ENCODE results near the gene HPN. TPM values are rescaled to one million over a fixed set of nuclear protein-coding genes. Genes with fewer than 3 reads are reported as not detected.

The HPN gene
- total and polyA plus RNA-seq, 10 of the 15 experiments (the other 5 are each of a cell fraction or from before 2014, with no cell fraction given) = 0.21 to 0.35 TPM; not detected in 8

DNA sequence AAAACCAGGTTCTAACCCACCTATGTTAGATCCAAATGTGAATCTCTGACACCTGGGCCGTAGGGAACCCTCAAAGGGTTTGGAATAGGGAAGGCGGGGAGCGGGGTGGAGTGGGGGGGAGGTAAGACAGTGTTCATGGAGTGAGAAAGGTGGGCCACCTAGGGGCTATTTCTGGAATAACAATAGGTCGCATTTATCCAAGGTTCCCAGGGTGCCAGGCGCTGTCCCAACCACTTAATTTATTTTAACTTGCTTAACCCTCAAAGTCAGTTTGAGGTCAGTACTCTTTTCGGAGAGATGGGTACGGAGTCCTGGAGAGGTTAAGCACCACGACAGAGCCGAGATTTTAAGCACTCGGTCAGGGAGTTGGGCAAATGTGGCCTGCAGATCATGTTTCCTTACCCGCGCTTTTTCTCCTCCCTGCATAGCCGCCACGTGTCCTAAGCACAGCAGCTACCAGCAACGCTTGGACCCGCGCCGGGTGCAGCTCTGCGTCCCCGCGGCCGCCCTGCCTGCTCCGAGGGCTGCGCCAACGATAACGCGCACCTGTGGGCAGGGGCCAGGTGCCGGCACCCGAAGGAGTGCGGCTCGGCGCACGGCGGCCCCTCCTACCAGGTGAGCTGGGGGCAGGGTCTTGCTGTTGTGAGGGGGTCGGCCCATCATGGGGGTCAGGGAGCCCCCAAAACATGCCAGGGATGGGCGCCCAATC, 49.1 kb downstream of the HPN start (continued):
- TF ChIP-seq, protein P1, sequence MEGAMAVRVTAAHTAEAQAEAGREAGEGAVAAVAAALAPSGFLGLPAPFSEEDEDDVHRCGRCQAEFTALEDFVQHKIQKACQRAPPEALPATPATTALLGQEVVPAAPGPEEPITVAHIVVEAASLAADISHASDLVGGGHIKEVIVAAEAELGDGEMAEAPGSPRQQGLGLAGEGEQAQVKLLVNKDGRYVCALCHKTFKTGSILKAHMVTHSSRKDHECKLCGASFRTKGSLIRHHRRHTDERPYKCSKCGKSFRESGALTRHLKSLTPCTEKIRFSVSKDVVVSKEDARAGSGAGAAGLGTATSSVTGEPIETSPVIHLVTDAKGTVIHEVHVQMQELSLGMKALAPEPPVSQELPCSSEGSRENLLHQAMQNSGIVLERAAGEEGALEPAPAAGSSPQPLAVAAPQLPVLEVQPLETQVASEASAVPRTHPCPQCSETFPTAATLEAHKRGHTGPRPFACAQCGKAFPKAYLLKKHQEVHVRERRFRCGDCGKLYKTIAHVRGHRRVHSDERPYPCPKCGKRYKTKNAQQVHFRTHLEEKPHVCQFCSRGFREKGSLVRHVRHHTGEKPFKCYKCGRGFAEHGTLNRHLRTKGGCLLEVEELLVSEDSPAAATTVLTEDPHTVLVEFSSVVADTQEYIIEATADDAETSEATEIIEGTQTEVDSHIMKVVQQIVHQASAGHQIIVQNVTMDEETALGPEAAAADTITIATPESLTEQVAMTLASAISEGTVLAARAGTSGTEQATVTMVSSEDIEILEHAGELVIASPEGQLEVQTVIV (IDR thresholded peaks at IDR 0.05; ENCODE audit: borderline replicate concordance, partially characterized antibody) = no peak
- TF ChIP-seq TAF1 (IDR thresholded peaks at IDR 0.05; ENCODE audit: borderline replicate concordance, low read depth, low read length) (no peak), PAX8 (IDR thresholded peaks at IDR 0.05) (no peak), KAT2A (conservative IDR thresholded peaks at IDR 0.05; ENCODE audit: control insufficient read depth, low read depth, low read length) (no peak), CHD2 (IDR thresholded peaks at IDR 0.05; ENCODE audit: borderline replicate concordance, low read depth, low read length) (no peak), KDM1A (IDR thresholded peaks at IDR 0.05; ENCODE audit: borderline replicate concordance) (no peak)
- TF ChIP-seq, protein P2, sequence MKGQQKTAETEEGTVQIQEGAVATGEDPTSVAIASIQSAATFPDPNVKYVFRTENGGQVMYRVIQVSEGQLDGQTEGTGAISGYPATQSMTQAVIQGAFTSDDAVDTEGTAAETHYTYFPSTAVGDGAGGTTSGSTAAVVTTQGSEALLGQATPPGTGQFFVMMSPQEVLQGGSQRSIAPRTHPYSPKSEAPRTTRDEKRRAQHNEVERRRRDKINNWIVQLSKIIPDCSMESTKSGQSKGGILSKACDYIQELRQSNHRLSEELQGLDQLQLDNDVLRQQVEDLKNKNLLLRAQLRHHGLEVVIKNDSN (IDR thresholded peaks at IDR 0.05; ENCODE audit: borderline replicate concordance, extremely low read length, insufficient read depth, low read depth, low read length) = no peak
- TF ChIP-seq, protein P3, sequence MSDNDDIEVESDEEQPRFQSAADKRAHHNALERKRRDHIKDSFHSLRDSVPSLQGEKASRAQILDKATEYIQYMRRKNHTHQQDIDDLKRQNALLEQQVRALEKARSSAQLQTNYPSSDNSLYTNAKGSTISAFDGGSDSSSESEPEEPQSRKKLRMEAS (IDR thresholded peaks at IDR 0.05; ENCODE audit: low read depth, low read length) = no peak
